COR-L47 (cell line): Measurements from ENCODE around the gene ATP2A2.
"Not testable (repeated sequence)": the region's sequence is repeated elsewhere in the genome, so short reads cannot be mapped to it uniquely, and the experiment has no call there.

ENCODE experiments used
- DNase-seq: peaks from one replicate; lab custom pipeline; 2025; lab: John Stamatoyannopoulos, UW

Gene ATP2A2

DNA sequence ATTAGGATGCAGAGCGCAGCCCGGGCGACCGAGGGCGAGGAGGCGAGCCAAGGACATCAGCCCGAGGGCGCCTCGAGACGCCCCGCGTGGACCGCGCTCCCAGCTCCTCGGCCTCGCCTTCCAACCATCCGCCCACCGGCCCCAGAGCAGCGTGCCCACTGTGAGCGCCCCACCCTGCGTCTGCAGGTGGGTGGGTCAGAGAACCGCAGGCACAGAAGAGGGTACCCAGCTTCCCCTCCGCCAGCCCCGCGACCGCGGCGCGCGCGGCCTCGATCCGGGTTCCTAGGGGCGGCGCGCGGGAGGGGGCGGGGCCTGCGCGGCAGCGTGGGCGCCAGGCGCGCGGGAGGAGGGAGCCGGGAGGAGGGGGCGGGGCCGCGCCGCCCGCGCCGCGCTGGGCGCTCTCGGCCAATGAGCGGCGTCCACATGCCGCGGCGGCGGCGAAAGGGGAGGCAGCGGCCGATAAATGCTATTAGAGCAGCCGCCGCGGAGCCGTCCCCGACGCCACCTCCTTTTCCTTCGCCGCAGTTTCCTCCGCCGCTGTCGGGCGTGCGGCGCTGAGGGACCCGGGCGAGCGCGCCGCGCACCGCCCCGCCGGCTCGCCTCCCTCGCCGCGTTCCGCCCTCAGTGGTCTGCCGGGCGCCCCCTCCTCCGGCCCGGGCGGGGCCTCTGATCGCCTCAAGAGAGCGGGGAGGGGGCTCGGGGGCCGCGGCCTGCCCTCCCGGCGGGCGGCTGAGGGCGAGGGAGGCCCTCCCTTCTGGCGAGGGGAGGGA lies at the start of gene ATP2A2:
Gene ATP2A2 (plus strand): TSS at position 469 of the 770 bp plus-strand sequence. CDS start 543 bp downstream, outside the sequence.
- peak; percentile 93 for DNase-seq

DNA sequence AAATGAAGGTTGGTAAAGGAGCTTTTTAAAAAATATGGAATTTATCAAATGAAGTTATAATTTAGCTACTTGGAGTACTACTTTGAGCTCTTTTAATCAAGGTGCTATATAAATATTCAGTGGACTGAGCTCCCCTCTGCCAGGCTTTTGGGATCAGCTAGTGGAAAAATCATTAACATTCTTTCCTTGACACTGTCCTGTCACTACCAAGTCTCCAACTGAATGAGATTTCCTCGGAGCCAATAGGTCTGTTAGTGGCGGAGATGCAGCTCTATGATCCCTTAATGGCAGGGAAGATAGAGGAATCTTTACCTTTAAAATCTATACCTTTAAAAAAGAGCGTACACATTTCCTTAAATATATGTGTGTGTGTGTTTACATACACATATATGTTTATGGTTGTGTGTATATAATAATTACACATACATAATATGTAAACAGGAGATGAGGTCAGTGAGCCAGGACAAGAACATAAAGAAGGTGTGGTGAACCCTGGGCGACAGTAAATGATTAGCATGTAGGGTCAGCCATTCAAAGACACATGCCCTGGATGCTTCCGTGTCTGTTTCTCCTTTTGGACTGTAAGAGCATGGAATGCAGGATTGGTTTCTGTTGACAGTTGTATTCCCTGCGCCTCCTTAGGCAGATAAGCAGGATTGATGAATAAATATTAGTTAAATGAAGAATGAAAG lies 47.7 kb upstream of the ATP2A2 start:
- no peak for DNase-seq

- no peak for DNase-seq
Observed at GRCh38 chr12:110234331-110234751, 46.7 kb upstream of the ATP2A2 start.

GRCh38 chr12:110234755-110235154 lies 46.3 kb upstream of the ATP2A2 start:
- no peak for DNase-seq

GRCh38 chr12:110235383-110235782 lies 45.7 kb upstream of the ATP2A2 start:
- DNase-seq, result no peak

- DNase-seq, result no peak
Observed at GRCh38 chr12:110243227-110243626, 37.8 kb upstream of the ATP2A2 start.

GRCh38 chr12:110244372-110244771 lies 36.7 kb upstream of the ATP2A2 start:
- no peak for DNase-seq

GRCh38 chr12:110244829-110245228 lies 36.2 kb upstream of the ATP2A2 start:
- no peak for DNase-seq

- DNase-seq, result no peak
Observed at GRCh38 chr12:110245369-110245772, 35.7 kb upstream of the ATP2A2 start.

DNA sequence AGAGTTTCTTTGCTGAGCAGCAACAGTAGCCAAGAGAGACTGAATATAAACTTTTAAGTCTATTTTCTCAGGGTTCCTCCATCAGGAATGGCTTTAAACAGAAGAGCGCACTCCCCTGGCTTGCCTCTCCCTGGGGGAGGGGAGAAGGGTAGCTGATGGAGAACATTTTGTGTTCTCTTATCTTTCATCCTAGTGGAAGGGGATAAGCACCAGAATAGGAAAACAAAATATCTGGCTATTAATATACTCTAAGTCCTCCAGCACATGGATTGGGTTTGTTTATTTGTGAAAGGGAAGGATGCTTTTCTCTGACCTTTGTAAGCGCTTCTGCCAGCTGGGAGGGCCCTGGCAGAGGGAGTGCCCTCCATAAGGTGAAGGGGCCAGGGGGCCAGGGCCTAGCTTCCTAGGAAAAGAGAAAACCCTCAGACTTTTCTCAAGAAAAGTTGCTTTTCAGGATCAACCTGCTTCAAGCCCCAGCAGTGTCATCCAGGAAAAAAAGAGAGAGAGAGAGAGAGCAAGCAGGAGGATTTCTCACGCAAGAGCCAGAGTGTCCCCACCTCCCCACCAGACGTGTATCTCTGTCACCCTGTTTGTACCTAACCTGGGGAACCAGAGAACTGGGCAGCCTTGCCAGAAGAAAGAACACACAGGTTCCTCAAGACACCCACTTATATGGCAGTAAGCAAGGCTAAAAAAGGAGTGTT lies 34.3 kb upstream of the ATP2A2 start:
- no peak for DNase-seq

GRCh38 chr12:110247340-110248095 lies 33.5 kb upstream of the ATP2A2 start:
- DNase-seq, result no peak

DNA sequence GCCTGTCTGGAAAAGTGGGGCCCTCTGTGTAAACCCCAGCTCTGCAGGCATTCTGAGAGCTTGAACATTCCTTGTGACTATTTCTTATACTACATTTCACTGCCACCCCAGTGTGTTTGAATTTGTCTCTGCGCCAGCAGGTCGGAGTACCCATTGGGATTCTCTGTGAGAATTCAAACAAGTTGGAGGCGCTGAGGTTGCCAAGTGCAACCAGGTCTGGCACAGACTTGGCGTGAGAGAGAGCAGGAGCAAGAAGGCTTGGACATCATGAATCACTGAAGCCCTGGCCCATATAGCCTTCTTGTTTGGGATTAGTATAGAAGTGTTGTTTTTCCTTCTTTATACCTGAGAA lies 33.0 kb upstream of the ATP2A2 start:
- DNase-seq, result no peak

- DNase-seq, result no peak
Observed at GRCh38 chr12:110249105-110249504, 31.9 kb upstream of the ATP2A2 start.

DNA sequence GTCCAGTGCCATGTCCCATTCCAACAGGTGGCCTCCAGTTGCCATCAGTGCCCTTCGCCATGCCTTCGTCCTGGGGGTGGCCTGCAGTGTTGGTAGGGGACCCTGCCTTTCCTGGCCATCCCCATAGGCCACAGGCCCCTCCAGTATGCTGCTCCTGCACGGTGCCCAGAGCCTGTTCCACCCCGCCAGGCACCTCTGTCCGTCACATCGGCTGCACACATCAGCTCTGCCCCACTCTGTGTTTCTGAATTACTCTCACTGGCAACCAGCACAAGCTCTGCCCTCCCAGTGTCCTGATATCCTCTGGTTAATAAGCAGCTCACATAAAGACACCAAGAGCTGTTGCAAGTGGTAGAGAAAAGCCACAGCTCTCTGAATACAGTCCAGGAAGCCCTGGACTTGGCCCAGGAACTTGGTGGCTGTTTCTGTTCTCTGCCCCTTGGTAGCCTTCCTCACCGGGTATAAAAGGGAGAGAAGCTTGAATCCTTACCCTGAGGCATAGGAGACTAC lies 31.3 kb upstream of the ATP2A2 start:
- DNase-seq, result no peak

DNA sequence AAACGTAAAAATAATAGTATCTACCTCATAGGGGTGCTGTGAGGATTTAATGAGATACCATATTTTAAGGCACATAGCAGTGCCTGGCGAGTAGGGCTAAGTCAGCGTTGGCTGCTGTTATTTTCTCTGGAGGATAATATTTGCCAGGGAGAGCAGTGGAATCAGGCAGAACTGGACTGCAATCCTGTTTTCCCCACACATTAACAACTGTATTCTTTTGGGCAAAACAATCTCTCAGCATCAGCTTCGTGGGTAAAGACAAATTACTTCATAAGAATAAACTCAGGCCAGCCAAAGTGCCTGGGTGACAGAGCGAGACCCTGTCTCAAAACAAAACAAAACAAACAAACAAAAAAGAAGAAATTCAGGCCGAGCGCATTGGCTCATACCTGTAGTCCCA lies 29.7 kb upstream of the ATP2A2 start:
- DNase-seq, result no peak

DNA sequence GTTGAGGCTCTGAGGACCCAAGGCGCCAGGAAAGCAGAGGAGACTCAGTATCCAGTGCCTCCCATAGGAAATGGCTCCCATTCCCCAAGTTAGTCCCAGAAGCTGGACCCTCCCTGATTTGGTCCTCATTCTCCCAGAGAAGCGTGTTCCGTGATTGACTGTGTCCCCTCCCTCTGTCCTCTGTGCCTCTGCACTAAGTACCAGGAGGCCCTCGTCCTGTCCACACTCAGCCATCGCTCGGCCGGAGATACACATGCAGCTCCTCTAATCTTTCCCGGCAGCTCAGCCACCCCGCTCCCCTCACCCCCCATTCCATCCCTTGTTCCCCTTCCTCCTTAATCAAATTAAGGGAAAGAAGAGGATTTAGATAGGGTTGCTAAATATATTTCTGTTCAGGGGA lies 28.3 kb upstream of the ATP2A2 start:
- DNase-seq, result no peak

GRCh38 chr12:110253176-110253575 lies 27.9 kb upstream of the ATP2A2 start:
- no peak for DNase-seq

DNA sequence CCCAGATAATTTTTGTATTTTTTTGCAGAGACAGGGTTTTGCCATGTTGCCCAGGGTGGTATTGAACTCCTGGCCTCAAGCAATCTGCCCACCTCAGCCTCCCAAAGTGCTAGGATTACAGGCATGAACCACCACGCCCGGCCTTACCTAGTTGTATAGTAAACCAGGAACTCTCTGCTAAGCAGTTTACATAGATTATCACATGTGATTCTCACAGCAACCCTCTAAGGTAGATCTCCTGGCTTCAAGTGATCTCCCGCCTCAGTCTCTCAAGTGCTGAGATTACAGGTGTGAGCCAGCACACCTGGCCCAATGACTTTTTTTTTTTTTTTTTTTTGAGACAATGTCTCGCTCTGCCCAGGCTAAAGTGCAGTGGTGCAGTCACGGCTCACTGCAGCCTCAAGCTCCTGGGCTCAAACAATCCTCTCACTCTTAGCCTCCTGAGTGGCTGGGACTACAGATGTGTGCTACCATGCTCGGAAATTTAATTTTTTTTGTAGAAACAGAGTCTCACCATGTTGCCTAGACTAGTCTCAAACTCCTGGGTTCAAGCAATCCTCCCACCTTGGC lies 26.0 kb upstream of the ATP2A2 start:
- no peak for DNase-seq

DNA sequence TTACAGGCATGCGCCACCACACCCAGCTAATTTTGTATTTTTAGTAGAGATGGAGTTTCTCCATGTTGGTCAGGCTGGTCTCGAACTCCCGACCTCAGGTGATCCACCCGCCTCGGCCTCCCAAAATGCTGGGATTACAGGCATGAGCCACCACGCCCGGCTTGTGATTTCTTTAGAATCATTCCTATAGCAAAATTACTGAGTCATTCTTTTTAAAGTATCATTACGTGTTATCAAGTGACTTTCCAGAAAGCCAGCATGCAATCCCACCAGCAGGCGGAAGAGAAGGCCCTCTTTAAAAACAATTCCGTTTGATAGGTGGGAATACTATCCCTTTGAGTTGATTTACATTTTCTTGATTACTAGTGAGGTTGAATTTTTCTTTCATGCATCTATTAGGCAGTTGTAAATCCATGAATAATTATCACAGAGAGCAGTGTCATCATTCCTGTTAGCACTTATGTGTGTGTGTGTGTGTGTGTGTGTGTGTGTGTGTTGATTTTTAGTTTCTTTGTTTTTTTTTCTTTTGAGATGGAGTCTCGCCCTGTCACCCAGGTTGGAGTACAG lies 25.1 kb upstream of the ATP2A2 start:
- DNase-seq, result not testable (repeated sequence)

GRCh38 chr12:110256780-110257431 lies 24.1 kb upstream of the ATP2A2 start:
- DNase-seq, result no peak

- no peak for DNase-seq
Observed at GRCh38 chr12:110258466-110258865, 22.6 kb upstream of the ATP2A2 start.
